Coronary artery (tissue), 2 donors: ENCODE results near the gene APBA2.

Experiments
- DNase-seq: peaks from one replicate; pipeline ENCODE4 v3.0.0-alpha.2; 2017; ENCODE audit warnings: low spot score
- H3K27ac ChIP-seq, 2 donors: fragments of 200-600 bp; sonication (generic); one replicate each; pipeline ENCODE4 v1.5.1; 2016 to 2019
- H3K4me3 ChIP-seq: fragments of 200-600 bp; sonication (generic); 2 replicates; pipeline ENCODE4 v1.5.1; 2016; ENCODE audit warnings: mild to moderate bottlenecking, moderate library complexity
- TF ChIP-seq, protein P1 (sequence below): fragments of 200-600 bp; sonication (generic); IDR thresholded peaks from one replicate; pipeline ENCODE4 v1.5.1; 2019; ENCODE audit warnings: antibody characterized with exemption

The APBA2 gene

DNA sequence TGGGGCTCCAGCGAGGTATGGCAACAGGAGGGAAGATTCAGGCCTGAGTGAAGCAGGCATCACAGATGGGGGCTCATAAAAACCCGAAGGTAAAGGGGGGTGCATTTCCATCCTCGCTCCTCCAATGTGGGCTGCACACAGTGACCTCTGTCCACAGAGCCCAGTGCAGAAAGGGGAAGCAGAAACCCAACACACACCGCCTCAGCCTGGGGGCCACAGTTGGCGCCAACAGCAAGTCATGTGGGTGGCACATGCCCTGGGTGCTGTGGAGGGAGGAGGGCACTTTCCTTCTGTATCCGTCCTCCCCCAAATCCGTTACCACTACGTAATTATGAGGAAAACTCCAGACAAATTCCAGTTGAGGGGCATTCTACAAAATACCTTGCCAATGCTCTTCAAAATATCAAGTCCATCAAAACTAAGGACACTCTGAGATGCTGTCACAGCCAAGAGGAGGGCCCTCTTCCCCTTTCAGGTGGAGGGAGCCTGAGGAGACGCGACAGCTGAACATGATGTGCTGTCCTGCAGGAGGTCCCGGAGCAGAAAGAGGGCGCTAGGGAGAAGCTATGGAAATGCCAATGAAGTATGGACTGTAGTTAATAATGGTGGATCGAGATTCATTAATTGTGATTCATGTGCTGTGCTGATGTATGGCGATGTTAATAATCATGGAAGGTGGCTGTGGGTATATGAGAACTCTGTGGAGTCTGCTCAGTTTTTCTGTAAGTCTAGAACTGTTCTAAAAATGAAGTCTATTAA lies 16.4 kb downstream of the APBA2 start:
- TF ChIP-seq, protein P1, sequence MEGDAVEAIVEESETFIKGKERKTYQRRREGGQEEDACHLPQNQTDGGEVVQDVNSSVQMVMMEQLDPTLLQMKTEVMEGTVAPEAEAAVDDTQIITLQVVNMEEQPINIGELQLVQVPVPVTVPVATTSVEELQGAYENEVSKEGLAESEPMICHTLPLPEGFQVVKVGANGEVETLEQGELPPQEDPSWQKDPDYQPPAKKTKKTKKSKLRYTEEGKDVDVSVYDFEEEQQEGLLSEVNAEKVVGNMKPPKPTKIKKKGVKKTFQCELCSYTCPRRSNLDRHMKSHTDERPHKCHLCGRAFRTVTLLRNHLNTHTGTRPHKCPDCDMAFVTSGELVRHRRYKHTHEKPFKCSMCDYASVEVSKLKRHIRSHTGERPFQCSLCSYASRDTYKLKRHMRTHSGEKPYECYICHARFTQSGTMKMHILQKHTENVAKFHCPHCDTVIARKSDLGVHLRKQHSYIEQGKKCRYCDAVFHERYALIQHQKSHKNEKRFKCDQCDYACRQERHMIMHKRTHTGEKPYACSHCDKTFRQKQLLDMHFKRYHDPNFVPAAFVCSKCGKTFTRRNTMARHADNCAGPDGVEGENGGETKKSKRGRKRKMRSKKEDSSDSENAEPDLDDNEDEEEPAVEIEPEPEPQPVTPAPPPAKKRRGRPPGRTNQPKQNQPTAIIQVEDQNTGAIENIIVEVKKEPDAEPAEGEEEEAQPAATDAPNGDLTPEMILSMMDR = no peak
- no peak for DNase-seq
- Histone ChIP-seq H3K4me3 (no peak overlapping the region), H3K27ac (no peak overlapping the region)

DNA sequence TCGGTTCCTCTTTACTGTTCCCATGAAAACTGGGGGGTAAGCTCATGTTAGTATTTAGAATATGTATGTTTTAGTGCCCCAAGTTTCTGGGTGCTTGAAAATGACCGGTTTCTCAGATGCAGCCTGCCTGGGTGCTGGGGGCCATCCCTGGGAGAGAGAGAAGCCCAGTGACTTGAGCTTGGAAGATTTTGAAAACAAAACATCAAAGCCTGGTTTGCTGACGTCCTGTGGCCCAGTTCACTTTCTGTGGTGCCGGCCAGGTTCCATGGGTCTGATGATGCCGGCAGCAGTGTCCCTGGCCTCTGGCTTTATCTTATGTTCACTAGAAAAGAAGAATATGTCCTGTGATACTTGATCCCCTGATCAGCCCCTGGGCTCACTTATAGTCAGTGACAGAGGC lies 17.1 kb downstream of the APBA2 start:
- no peak overlapping the region for H3K4me3 ChIP-seq
- H3K27ac ChIP-seq = no peak overlapping the region
- TF ChIP-seq, protein P1 = no peak
- no peak for DNase-seq

DNA sequence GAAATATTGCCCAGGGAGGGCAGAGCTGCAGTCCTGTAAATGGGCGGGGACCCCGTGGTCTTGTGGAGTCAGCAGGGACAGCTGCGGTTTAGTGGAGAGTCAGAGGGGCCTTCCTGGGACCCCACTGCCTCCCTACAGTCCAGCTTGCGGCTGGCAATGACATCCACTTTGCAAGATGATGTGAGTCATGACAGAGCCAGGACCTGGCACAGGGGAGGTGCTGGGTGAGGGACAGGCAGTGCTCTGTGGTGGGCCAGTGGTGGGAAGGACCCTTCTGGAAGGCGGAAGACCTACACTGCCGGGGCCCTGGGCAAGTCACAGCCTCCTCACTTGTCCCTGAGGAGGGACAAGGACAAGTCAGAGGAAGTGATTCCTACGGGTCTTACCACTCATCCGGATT lies 17.8 kb downstream of the APBA2 start:
- Histone ChIP-seq H3K27ac (no peak overlapping the region), H3K4me3 (no peak overlapping the region)
- DNase-seq = no peak
- TF ChIP-seq, protein P1 = no peak

DNA sequence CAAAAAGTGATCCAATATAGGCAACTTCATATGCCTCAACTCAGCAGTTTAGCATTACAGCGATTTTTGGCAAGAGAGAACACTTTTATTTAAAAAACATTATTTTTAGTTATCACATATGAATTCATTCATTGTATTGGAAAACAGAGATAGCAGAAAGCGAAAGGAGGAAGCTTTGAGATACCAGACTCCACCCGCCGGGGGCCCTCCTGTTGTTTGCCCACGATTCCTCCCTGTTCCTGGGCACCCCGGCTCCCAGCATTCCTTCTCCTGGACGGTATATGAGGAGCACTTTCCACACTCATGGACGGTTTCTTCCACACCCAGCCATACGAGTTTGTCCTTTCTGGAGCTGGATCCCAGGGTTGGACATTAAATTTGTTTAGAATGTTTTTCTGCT lies 18.2 kb downstream of the APBA2 start:
- no peak for DNase-seq
- TF ChIP-seq, protein P1 = no peak
- no peak overlapping the region for H3K4me3 ChIP-seq
- no peak overlapping the region for H3K27ac ChIP-seq

DNA sequence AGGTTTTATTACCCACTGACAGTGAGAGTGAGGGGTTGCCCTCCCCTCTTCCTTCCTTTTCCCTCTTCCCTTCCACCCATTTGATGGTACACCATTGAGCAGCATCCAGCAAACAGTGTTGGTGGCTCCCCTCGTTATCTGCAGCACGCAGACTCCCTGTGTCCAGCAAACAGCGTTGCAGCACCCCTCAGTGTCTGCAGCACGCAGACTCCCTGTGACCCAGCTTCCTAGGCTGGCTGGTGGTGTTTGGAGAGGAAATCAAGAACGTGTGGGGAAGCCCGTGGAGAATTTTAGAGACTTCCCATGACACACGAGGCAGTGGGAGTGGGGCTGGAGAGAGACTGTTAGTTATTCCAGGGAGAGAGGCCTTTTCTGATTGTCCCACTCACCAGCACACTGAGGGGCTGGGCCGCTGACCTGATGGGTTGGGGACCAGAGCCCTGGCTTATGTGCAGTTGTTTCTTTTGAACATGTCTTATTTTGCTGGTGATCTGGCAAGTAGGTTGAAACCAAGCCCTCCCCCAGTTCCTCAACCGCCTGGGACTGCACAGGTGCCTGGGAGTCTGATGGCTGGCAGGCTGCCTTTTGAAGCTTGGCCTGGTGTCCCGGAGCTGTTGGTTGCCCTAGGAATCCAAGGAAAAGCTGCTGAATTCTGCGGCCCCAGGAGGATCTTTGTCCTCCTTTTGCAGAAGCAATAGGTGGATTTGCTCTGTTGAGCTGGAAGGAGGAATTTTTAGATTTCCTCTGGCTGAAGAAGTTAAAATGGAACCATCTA lies 19.0 kb downstream of the APBA2 start:
- no peak for DNase-seq
- H3K27ac ChIP-seq = no peak overlapping the region
- no peak overlapping the region for H3K4me3 ChIP-seq
- TF ChIP-seq, protein P1 = no peak

DNA sequence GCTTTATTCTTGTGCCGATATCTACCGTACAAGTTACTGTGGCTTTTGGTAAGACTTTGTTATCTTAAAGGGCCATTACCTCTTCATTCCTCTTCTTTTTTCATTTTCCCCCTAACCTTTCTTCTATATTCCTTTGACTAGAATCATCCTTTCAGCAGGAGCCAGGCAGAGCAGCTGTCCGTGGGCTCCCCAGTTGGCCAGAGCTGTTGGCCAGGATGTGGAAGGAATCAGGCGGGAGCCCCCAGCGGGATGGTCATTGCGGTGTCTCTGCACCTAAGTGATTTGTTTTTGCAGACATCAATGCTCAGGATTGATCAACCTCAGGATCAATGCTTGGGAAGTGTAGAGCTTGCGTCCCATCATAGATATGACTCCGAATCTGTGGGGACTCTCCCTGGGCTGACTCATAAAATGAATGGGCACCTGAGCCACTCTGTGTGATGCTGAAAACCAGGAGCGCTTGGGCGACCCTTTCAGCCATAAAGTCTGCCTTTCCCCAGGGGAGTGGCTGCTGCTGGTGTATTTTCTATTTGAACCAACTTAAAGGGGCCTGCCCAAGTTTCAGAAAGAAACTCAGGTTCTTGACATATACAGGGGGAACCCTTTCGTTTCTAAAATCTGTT lies 21.7 kb downstream of the APBA2 start:
- TF ChIP-seq, protein P1 = no peak
- DNase-seq = no peak
- H3K27ac ChIP-seq = no peak overlapping the region
- no peak overlapping the region for H3K4me3 ChIP-seq
